NCI-H1105 (cell line): Measurements from ENCODE around the gene DNM3.

Experiments used
- DNase-seq: peaks from one replicate; lab custom pipeline; 2025; lab: John Stamatoyannopoulos, UW

DNM3 gene

DNA sequence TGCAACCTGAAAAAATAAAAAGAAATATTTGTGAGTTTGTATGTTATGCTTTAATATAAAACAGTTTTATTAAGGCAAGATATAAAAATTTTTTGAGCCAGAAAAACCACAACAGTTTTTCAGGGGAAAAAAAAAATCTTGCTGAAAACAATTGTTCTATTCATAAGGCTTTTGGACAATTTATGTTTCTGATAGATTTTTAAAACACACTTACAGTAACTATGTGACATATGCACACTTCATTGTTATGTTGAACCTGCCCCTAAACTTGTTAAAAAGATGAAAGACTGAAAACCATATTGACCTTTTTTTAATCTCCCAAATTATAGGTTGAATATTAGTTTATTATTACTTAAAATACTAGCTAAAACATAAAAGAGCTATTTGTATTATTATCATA is 299.3 kb downstream of the DNM3 start:
- DNase-seq = no peak

DNA sequence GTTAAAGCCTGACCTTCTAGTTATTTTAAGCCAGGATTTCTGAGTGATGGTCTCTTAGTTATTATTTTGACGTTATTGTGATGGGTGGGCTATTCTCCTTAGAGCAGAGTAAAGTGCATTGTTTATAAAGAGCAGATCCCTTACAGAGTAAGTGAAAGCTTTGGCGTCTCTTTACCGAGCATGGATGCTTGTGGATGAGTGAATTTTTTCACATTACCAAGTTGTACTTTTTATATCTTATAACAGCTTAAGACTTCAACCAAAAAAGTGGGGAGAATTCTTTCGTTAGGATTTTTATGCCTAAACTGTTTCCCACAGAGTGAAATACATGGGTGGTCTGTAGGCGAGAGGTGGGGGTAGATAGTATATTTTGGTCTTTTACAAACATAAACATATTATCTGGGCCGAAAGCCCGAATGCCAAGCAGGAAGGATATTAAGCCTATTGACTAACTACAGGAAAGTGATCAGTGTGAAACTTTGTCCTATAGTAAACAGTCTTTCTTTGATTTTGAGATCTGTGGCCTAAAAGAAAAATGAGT is 300.1 kb downstream of the DNM3 start:
- DNase-seq = no peak

DNA sequence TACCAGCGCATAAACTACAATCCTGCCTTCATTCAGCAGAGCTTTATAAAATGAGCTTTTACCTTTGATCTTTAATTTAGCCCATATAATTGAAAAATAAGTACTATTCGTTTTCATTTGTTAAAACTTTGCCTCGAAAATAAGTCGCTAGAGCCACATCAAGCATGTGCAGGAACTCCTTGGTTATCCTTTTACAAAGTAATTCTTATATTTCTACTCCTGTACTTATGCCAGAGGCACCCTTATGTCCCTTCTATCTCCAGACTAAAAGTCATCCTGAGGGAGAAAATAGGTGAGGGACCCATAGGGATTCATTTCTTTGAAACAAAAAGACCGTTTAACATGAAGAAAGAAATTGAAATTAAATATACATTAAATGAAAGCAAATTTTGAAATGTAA is 301.0 kb downstream of the DNM3 start:
- DNase-seq = no peak

DNA sequence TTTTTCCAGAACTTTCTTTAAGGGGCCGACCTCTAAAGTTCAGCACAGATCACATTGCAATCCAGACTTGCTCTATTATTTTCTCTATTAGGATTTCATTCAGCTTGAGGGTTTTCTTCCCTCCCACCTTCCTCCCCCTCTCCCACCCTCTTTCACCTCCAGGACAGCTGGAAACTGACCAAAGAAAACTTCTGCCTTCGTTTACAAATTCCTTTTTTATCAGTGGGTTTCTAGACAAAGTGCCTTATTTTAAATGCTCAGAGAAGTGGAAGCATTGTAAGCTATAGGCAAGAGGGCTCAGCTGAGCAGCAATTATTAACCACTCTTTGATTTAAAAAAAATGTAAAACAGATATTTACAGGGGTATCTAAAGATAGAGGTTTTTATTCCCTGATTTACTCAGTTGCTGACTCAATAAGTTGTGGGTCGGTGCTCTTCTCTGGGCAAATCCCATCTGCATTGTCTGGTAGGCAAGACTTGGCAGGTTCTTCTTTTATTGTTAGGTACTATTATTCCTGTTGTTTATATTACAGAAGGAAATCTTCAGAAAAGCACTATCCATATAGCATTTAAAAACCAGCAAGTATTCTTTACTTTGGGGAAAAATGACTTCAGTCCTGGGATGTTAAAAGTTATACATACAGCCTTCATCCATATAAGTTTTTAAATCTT is 302.2 kb downstream of the DNM3 start:
- DNase-seq = no peak

DNA sequence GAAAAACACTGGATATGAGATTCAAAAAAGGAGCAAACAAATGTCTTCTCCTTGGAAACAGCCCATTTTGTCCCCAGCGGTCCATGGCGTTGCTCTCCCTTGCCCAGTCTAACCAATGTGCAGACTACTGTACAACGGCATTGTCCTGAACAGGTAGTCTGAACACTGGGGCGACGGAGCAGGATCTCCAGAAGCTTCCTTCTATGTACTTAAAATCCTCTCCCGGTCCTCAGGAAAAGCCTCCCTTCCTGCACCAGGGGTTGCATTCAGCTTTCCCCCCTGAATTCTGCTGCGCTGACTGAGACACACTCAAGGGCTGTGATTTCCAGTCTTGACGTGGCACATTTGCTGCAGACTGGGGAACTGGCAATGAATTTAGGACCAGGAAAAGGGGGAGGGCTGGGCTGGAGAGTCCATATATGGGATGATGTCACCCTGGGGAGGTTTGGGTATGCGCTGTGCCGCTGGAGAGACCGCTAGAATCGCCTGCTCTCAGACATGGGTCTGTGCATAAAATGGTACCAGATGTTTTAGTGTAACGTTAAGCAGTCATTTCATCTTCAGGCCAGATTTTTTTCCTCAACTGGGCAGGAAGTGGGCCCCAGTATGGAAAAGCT is 303.3 kb downstream of the DNM3 start:
- DNase-seq = no peak

DNA sequence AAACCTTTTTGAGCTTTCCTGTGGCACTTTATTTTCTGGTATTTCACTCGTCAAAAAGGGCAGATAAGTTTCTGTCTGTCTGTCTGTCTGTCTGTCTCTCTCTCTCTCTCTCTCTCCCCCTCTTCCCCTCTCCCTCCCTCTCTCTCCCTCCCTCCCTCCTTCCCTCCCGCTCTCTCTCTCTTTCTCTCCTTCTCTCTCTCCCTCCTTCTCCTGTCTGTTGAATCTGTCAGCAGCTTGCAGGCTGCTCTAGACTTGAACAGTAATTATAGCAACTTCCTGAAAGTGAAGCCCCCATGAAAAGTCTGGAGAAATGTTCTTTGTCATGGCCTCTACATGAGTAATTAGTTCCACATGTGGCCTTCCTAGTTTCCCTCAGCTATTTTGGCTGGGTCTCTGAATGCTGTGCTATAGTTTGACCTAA is 303.9 kb downstream of the DNM3 start:
- no peak for DNase-seq

DNA sequence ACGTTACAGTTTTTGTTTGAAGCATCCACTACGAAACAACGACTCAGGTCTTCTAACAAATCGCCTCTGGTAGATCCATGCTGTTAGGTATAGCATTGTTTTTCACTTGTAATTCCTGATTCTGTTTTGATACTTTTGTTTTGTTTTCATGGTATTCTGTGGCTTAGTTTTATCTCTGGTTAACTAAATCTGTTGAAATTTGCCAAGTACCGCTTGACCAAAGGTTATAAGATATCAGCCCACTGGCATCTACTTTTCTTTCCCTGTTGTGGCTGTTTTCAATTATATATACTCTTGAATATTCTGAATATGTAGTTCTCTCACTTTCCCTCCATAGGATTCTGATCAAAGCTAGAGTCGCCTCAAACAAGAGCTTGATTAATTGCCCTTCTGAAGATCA is 304.4 kb downstream of the DNM3 start:
- no peak for DNase-seq

DNA sequence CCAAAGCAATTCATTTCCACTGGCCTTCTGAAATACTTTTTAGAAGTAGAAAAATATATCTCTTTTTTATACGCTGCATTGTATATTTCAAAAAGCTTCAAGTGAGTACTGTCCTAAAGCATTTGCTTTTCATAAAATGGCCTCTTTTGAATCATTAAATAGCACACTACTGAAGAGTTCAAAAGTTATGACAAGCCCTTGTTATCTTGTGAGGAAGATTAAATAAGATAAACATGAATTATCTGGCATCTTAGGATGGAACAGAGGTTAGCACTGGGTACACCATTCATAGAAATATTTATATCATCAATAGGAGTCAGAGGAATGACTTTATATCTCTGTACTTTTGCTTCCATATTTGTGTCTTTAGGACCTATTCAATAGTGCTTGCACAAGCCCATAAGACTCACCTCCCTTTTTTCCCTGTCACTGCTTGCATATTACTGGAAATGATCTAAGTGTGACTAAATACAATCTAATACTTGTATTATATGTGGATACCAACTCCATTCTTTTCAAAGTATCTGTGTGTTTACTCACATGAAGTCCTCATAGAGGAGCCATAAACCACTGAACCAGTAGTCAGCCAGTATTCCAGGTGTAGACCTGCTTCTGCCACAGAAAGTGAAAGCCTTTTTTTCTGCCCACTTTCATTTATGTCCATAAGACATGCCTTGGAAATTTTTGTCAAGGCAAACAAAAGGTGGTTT is 305.0 kb downstream of the DNM3 start:
- DNase-seq = no peak

DNA sequence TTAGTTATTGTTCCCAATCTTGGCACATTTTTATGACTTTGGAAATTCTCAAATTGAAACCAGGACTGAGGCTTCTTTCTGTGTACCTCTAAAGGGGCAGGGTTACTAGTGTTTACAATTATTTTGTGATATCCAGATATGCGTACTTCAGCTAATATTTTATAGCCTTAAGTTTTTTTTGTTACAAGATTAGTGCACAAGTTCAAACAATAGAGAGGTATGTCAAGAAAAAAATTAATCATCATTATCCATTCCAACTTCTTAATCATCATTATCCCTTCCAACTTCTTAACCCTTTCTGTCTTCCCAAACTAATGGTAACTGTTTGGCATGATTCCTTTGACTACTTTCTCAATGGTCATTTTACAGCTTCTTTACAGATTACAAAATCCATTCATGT is 306.2 kb downstream of the DNM3 start:
- DNase-seq = no peak

DNA sequence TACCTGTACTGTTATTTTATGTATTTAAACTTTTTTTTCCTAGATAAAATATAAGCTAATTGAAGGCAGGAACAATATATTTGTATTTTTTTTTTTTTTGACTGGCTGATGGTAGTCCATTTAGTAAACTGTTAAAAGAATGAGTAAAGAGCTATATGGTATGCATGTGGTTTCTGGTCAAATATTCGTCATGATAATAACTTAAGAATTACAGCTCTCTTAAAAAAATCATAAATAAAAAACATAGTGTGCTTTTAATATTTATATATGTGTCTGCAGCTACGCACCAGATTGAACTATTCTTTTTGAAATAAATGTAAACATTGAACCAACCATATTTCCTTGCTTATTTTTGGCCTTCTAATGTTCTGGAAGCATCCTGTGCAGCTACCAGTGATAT is 306.9 kb downstream of the DNM3 start:
- DNase-seq = no peak

DNA sequence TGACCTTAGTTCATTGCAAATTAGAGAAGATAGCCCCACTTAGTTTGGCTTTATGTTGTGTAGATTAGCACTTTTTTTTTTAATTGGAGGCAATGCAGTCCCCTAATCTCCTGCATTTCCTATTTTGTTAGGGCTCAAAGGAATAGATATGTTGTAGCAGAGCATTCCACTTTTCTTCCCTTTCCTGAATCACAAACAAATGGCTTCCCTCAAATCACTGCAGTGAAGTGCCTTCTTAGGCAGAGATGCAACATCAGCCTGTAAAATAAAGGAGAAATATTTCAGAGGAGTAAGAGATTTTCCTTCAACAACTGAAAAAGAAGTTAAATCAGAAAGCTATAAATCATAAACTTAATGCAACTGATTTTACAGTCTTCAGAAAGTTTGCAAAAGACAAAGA is 307.4 kb downstream of the DNM3 start:
- DNase-seq = no peak

DNA sequence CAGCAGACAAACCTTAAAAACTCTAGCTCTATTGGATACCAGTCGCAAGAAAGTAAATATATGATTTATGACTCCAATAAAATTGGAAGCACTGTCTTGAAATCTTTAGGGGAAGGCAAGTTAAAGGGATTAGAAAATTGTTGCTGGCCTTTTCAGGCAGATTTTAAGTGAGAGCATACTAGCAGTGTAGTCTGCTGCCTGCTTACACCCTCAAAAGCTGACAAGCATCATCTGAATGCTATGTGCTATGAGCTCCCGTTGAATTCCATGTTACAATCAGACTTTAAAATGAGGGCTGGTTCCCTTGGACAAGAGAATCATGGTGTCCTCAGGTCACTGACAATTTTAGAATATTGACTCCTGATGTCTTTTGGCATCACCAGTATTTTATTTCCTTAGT is 308.0 kb downstream of the DNM3 start:
- no peak for DNase-seq

DNA sequence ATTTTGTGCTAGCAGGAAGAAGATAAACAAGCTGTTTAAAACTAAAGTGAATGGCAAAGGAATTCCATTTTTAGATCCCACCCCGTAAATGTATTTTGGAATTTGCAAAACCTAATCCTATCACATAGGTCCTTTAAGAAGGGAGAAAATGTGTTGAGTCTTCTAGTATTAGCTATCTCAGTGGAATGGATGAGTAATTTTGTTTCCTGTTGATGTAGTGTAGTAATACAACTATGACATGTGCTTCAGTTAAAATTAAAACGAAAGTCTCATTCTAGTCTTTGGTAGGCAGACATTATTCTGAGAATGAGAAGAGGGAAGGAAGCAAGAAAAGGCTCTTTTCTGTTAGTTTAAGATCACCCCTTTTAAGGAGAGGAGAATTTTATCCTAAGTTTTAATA is 313.3 kb downstream of the DNM3 start:
- DNase-seq = no peak

DNA sequence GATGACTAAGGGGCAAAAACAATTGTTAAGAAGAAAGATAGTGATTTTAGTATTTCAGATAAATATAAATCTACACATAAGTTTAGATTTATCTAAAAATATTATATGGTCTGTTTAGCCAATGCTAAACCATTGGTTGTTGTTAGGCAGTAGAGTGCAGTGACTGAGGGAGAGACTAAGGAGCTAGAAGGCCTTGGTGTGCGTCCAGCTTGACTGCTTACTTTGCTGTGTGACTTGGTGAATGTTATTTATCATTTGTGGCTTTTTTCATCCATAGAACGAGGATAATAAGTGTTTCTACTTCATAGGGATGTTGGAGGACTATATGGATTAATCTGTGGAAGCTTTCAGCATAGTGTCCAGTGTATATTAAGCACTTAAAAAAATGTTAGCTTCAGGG is 314.5 kb downstream of the DNM3 start:
- no peak for DNase-seq

DNA sequence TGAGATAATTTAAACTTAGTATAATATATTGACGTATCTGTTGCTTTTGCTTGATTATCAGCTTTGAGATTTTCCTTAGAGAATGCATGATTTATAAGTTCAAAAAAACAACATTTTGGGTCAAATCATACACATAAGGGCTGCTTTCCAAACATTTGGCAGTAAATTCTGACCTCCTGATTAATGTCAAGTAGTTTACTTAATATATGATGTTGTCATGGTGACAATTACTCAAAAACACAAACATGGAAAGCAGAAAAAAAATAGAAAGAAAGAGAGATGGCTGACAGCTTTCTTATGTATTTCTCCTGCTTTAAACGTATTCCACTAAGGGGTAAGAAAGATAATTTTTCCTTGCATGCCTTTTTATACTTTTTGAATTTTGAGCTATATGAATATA is 320.9 kb downstream of the DNM3 start:
- no peak for DNase-seq

DNA sequence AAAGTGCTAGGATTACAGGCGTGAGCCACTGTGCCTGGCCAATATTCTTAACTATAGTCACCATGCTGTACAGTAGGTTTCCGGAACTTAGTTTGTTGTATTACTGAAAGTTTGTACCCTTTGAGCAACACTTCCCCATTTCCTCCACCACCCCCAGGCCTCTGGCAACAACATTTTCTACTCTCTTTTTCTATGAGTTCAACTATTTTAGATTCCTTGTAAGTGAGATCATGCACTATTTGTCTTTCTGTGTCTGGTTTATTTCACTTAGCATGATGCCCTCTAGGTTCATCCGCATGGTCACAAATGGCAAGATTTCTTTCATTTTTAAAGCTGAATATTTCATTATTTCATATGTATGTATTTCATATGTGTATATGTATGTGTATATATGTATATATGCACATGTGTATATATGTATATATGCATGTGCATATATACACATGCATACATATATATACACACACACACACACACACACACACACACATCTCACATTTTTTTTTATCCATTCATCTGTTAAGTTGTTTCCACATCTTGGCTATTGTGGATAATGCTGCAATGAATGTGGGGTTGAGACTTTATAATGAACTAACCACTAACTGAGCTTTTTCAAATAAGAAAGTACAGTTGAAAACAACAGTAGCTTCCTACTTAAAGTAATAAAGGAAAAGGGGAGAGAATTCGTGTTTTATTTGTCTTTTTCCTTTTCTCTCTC is 322.4 kb downstream of the DNM3 start:
- no peak for DNase-seq

DNA sequence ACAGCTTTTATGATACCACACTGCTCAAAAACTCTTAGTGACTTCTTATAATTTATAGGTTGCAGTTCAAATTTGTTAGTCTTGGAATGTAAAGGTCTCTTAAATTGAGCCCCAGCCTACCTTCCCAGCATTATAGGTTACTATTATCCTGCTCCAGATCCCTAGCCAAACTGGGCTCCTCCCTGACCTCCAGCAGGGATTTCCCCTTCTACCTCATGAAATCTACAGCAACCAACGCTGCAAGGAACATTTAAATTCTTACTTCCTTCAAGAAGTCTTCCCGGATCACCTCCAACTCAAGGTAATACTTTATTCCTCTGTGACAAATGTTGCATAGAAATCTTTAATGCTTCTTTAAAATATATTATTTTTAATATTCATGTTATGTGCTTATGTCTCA is 324.1 kb downstream of the DNM3 start:
- DNase-seq = no peak

DNA sequence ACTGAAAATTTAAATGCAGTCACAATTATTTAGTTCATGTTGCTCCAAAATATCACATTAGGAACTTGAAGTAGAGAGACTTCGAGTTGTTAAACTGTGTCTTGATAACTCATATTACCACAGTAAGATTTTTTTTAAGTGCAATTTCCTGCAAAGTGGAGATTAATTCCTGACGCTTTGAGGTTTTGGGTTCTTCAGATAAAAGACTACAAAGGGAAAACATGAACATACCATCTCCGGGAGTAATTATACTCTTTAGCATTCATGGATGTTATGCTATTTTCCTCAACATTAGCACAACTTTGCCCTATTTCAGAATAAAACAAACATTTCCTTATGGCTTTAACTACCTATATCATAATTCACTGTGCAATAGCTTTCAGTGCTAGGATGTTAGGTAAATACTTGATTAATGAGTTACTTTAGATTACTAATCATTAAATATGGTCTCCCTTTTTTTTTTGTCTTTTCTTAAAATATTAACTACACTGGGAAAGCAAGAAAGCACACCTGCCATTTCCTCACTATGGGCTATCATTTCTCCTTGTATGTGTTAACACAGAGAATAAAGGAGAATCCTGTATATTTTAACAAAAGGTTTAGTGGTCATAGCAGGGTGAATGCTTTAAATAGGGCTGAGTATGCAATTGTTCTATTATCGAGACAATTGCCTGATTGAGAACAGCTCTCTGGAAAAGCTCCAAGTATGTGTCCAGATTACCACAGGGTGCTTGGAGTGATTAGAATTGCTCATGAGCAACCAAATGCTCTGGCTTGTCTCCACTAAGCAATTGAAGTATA is 326.7 kb downstream of the DNM3 start:
- no peak for DNase-seq

DNA sequence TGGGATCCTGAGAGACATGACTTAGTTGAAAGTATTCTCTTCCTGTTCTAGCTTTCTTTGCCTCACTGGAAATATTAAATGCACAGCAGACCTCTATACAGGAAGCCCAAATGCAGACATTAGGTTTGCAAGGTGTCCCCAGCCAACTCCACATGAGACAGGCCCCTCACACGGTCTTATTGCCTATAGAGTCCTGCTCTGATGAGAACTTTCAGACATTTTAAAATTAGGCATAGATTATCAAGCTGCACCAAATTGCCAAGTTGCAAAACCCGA is 327.2 kb downstream of the DNM3 start:
- DNase-seq = no peak

DNA sequence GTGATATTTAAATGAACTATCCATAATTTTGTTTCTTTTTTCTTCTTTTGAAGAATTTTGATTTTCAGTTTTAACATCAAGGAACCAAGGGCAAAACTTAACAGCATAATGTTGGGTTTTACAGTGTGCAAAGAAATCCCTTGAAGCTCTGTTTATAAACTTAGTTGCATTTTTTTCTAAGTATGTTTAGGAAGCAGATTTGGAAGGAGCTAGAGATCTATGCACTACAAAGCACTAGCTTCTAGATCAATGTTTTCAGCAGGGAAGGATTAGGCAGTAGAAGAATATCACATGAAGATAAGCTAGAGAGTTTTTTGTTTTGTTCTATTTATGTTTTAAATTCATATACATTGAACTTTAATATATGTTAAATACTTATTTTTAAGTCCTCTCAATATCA is 328.5 kb downstream of the DNM3 start:
- DNase-seq = no peak

DNA sequence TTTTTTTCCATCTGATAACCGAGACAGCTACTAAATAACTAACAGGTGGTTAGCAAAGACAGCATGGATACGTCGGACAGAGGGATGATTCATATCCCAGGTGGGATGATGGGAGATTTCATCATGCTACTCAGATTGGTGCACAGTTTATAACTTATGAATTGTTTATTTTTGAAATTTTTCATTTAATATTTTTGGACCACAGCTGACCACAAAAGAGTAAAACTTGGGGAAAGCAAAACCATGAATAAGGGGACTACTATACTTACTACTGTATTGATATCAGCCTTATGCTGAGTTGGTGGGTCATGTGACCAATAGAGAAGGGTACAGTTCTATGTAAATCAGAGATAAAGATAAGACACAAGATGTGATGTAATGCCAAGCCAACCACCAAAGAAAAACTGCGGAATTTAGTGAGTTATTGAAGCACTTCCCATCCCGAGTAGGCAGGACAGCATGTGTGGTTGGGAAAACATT is 331.1 kb downstream of the DNM3 start:
- no peak for DNase-seq

DNA sequence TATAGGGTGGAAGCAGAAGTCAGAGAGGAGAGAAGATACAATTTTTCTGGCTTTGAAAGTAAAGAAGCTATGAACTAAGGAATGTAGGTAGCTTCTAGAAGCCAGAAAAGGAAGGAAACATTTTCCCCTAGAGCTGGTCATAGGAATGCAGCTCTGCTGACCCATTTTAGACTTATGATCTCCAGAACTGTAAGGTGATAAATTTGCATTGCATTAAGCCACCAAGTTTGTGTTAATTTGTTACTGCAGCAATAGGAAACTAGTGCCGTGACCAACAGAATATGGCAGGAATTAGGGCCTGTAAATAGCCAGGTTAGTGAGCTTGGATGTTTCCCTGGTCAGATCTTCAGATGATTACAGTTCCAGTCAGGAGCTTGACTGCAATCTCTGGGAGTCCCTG is 334.9 kb downstream of the DNM3 start:
- DNase-seq = no peak
